Keratinocyte (primary cell): ENCODE measurements around the gene RBM15. TPM values are rescaled to one million over a fixed set of nuclear protein-coding genes. Genes with fewer than 3 reads are reported as not detected.

Experiments
- DNase-seq: peaks from one replicate; pipeline ENCODE4 v3.0.0-alpha.2; 2011; ENCODE audit warnings: low read depth, missing footprints, low spot score
- FAIRE-seq: peaks from 2 replicates; lab custom pipeline; 2011; peaks lifted over from hg19 to GRCh38; lab: Jason Lieb, UNC
- H2AFZ ChIP-seq: 2 replicates; pipeline ENCODE4 v1.6.0; 2012; ENCODE audit warnings: low read length, control low read depth, inconsistent platforms; ENCODE audit not compliant: control insufficient read depth
- H3K27ac ChIP-seq: 2 replicates; pipeline ENCODE4 v1.5.1; 2011; ENCODE audit warnings: low read length; ENCODE audit not compliant: control insufficient read depth, insufficient read depth
- H3K27me3 ChIP-seq: 3 replicates; pipeline ENCODE4 v1.6.0; 2011; ENCODE audit warnings: low read length; ENCODE audit not compliant: control insufficient read depth, insufficient read depth; ENCODE audit errors: extremely low read depth
- H3K36me3 ChIP-seq, 2 experiments: 2 replicates in 1 of 2; 3 replicates in 1 of 2; pipeline ENCODE4 v1.5.1; 2011; ENCODE audit warnings: low read length in 2 of 2, mild to moderate bottlenecking in 1 of 2; ENCODE audit not compliant: control insufficient read depth in 2 of 2, insufficient read depth in 2 of 2; ENCODE audit errors: extremely low read depth in 1 of 2
- H3K4me1 ChIP-seq: 3 replicates; pipeline ENCODE4 v1.5.1; 2011; ENCODE audit warnings: low read length; ENCODE audit not compliant: control insufficient read depth, insufficient read depth; ENCODE audit errors: extremely low read depth
- H3K4me2 ChIP-seq: 3 replicates; pipeline ENCODE4 v1.6.0; 2011; ENCODE audit warnings: low read depth, low read length; ENCODE audit not compliant: control insufficient read depth, insufficient read depth; ENCODE audit errors: extremely low read depth
- H3K4me3 ChIP-seq, 3 experiments: fragments of 200-600 bp in 1 of 3; sonication (generic) in 1 of 3; 2 replicates in 2 of 3; 3 replicates in 1 of 3; pipeline ENCODE4 v1.5.1; 2011 to 2016; ENCODE audit warnings: low read length in 3 of 3, mild to moderate bottlenecking in 3 of 3, control low read depth in 2 of 3, inconsistent platforms in 1 of 3, low read depth in 1 of 3, mixed read lengths in 1 of 3, mixed run types in 1 of 3, moderate library complexity in 1 of 3; ENCODE audit not compliant: control insufficient read depth in 2 of 3, insufficient read depth in 2 of 3; ENCODE audit errors: extremely low read depth in 1 of 3
- H3K79me2 ChIP-seq: 2 replicates; pipeline ENCODE4 v1.6.0; 2012; ENCODE audit warnings: low read length; ENCODE audit not compliant: control insufficient read depth, insufficient read depth
- H3K9ac ChIP-seq: 3 replicates; pipeline ENCODE4 v1.6.0; 2011; ENCODE audit warnings: low read length; ENCODE audit not compliant: control insufficient read depth, insufficient read depth; ENCODE audit errors: extremely low read depth
- H3K9me1 ChIP-seq: 3 replicates; pipeline ENCODE4 v1.6.0; 2011; ENCODE audit warnings: low read length; ENCODE audit not compliant: control insufficient read depth, insufficient read depth; ENCODE audit errors: extremely low read depth
- H3K9me3 ChIP-seq: 2 replicates; pipeline ENCODE4 v1.5.1; 2012; ENCODE audit warnings: low read depth, low read length; ENCODE audit not compliant: control insufficient read depth
- H4K20me1 ChIP-seq: 3 replicates; pipeline ENCODE4 v1.6.0; 2011; ENCODE audit warnings: low read length; ENCODE audit not compliant: control insufficient read depth, insufficient read depth; ENCODE audit errors: extremely low read depth
- CTCF ChIP-seq, 3 experiments: IDR thresholded peaks in 1 of 3; conservative IDR thresholded peaks in 1 of 3; optimal IDR thresholded peaks in 1 of 3; 2 replicates in 2 of 3; 3 replicates in 1 of 3; pipeline versions ENCODE3 to v1.5.1; 2011; ENCODE audit warnings: low read length in 3 of 3, mild to moderate bottlenecking in 3 of 3, moderate library complexity in 2 of 3, control low read depth in 1 of 3, inconsistent platforms in 1 of 3; ENCODE audit not compliant: insufficient read depth in 2 of 3; ENCODE audit errors: extremely low read depth in 1 of 3
- EZH2 ChIP-seq: IDR thresholded peaks from one replicate; pipeline ENCODE4 v1.6.1; 2012; ENCODE audit warnings: inconsistent platforms, mild to moderate bottlenecking, low read length, moderate library complexity
- dilution Hi-C: fragments of 300-500 bp; cut with MboI; formaldehyde crosslinking; loops from one replicate; pipeline ENCODE4 v1.7.0; 2020; ENCODE audit warnings: low sequenced_read_pairs; ENCODE audit not compliant: extremely low pct_ligation_motif_present
- polyA plus RNA-seq, 5 experiments: library from polyadenylated mRNA; depleted of rRNA in 3 of 5; stranded (reverse) in 3 of 5; stranded (forward) in 1 of 5; unstranded in 1 of 5; fragments of >200 nt; gene quantifications; 1 replicate in 1 of 5; 2 replicates in 3 of 5; 3 replicates in 1 of 5; pipeline versions ENCODE4 v1.2.1 to v1.2.3, GENCODE V29; 2011 to 2012; ENCODE audit warnings: missing spikeins in 2 of 5, low read depth in 1 of 5, low replicate concordance in 1 of 5

The RBM15 gene
- polyA plus RNA-seq, 1 donor (not counting 4 experiments of a cell fraction or from before 2014, with no cell fraction given), result 10.0 TPM

GRCh38 chr1:110338309-110338885, 780 bp upstream of the RBM15 start:
- Histone ChIP-seq H3K9ac (peak overlapping the region; percentile 94), H3K27me3 (no peaks in the 10 kb centered on the region), H3K79me2 (peaks cover 41% of the 10 kb centered on the region), H3K9me1 (peaks cover 4% of the 10 kb centered on the region), H3K4me1 (peaks cover 30% of the 10 kb centered on the region), H3K27ac (peak overlapping the region; percentile 94), H3K4me2 (peak overlapping the region; percentile 99), H2AFZ (peak overlapping the region; percentile 95), H3K36me3 (peaks cover 9 to 17% of the 10 kb centered on the region in 2 experiments), H3K4me3 (peak overlapping the region; percentile 86 to 98 (median 93)), H3K9me3 (no peaks in the 10 kb centered on the region), H4K20me1 (peaks cover 4% of the 10 kb centered on the region)
- FAIRE-seq (no peak), DNase-seq (no peak)
- TF ChIP-seq EZH2 (no peak), CTCF (optimal IDR thresholded peaks at IDR 0.05 in 1 of 3, IDR thresholded peaks at IDR 0.05 in 1 of 3, conservative IDR thresholded peaks at IDR 0.05 in 1 of 3; ENCODE audit: extremely low read depth in 1 of 3, insufficient read depth in 2 of 3, low read length in 3 of 3) (peak in 2 of 3 experiments; percentile 30 to 63)
- dilution Hi-C loops, result no loop called here

DNA sequence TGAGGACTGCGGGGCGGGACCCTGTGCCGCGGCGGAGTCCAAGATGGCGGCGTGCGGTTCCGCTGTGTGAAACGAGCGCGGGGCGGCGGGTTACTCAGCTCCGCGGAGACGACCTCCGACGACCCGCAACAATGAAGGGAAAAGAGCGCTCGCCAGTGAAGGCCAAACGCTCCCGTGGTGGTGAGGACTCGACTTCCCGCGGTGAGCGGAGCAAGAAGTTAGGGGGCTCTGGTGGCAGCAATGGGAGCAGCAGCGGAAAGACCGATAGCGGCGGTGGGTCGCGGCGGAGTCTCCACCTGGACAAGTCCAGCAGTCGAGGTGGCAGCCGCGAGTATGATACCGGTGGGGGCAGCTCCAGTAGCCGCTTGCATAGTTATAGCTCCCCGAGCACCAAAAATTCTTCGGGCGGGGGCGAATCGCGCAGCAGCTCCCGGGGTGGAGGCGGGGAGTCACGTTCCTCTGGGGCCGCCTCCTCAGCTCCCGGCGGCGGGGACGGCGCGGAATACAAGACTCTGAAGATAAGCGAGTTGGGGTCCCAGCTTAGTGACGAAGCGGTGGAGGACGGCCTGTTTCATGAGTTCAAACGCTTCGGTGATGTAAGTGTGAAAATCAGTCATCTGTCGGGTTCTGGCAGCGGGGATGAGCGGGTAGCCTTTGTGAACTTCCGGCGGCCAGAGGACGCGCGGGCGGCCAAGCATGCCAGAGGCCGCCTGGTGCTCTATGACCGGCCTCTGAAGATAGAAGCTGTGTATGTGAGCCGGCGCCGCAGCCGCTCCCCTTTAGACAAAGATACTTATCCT, 430 bp downstream of the RBM15 start:
- Histone ChIP-seq H3K27ac (peak overlapping the region; percentile 94), H3K36me3 (peaks cover 9 to 17% of the 10 kb centered on the region in 2 experiments), H3K27me3 (no peaks in the 10 kb centered on the region), H3K79me2 (peaks cover 53% of the 10 kb centered on the region), H3K9me1 (peaks cover 4% of the 10 kb centered on the region), H2AFZ (peak overlapping the region; percentile 97), H3K9me3 (no peaks in the 10 kb centered on the region), H3K4me3 (peak overlapping the region; percentile 86 to 99 (median 98)), H3K4me2 (peak overlapping the region; percentile 76), H4K20me1 (peaks cover 10% of the 10 kb centered on the region), H3K4me1 (peaks cover 40% of the 10 kb centered on the region), H3K9ac (peak overlapping the region; percentile 94)
- dilution Hi-C loops, result no loop called here
- no peak for DNase-seq
- TF ChIP-seq EZH2 (no peak), CTCF (optimal IDR thresholded peaks at IDR 0.05 in 1 of 3, IDR thresholded peaks at IDR 0.05 in 1 of 3, conservative IDR thresholded peaks at IDR 0.05 in 1 of 3; ENCODE audit: extremely low read depth in 1 of 3, insufficient read depth in 2 of 3, low read length in 3 of 3) (peak in 2 of 3 experiments; percentile 49 to 76)
- no peak for FAIRE-seq
